Transverse colon (tissue), 4 donors: ENCODE results near the gene WDFY2.

Experiments used
- EP300 ChIP-seq: sonication (generic); formaldehyde crosslinking; IDR thresholded peaks from one replicate; pipeline ENCODE4 v1.6.1; 2017; ENCODE audit warnings: antibody characterized with exemption, low read depth
- POLR2AphosphoS5 ChIP-seq, 3 donors: sonication (generic); formaldehyde crosslinking; IDR thresholded peaks; one replicate each; pipeline ENCODE4 v1.6.1; 2016; ENCODE audit warnings: antibody characterized with exemption in 3 of 3
- TF ChIP-seq, protein P1 (sequence below), 5 experiments: fragments of 200-600 bp in 3 of 5; fragments of 450-650 bp in 2 of 5; sonication (generic) in 3 of 5; IDR thresholded peaks; 1 replicate in 2 of 5; 2 replicates in 3 of 5; pipeline ENCODE4 v1.5.1; 2016 to 2017; ENCODE audit warnings: antibody characterized with exemption in 5 of 5, inconsistent platforms in 3 of 5, mild to moderate bottlenecking in 2 of 5, moderate library complexity in 1 of 5

DNA sequence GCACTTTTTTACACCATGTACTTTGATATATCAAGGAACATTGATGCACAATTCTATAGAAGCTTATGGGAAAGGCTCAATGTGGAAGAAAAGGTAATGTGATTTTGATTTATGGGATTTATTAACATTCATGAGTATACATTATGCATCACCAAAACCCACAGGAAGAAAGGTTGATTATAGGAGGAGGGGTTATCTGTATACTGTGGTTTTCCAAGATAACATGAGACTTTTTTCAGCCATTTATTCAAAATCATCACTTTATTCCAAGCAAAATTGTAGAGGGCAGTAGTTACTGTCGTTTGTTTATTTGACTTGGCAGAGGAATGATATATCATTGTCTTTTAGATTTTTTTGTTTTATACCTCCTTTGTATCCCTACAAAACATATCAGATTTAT lies 54.9 kb downstream of the WDFY2 start:
- TF ChIP-seq, protein P1, sequence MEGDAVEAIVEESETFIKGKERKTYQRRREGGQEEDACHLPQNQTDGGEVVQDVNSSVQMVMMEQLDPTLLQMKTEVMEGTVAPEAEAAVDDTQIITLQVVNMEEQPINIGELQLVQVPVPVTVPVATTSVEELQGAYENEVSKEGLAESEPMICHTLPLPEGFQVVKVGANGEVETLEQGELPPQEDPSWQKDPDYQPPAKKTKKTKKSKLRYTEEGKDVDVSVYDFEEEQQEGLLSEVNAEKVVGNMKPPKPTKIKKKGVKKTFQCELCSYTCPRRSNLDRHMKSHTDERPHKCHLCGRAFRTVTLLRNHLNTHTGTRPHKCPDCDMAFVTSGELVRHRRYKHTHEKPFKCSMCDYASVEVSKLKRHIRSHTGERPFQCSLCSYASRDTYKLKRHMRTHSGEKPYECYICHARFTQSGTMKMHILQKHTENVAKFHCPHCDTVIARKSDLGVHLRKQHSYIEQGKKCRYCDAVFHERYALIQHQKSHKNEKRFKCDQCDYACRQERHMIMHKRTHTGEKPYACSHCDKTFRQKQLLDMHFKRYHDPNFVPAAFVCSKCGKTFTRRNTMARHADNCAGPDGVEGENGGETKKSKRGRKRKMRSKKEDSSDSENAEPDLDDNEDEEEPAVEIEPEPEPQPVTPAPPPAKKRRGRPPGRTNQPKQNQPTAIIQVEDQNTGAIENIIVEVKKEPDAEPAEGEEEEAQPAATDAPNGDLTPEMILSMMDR (IDR thresholded peaks at IDR 0.05) = no peak
- TF ChIP-seq EP300 = no peak
- no peak for TF ChIP-seq POLR2AphosphoS5 (IDR thresholded peaks at IDR 0.05)
